GM19324 (cell line): ENCODE results near the gene ATG13.

Experiments
- ATAC-seq: cut with Tn5 transposase; IDR thresholded peaks from one replicate; pipeline ENCODE4 v1.9.1; 2021; ENCODE audit warnings: mild to moderate bottlenecking, moderate library complexity; ENCODE audit not compliant: unreplicated experiment, low FRiP score

The ATG13 gene

DNA sequence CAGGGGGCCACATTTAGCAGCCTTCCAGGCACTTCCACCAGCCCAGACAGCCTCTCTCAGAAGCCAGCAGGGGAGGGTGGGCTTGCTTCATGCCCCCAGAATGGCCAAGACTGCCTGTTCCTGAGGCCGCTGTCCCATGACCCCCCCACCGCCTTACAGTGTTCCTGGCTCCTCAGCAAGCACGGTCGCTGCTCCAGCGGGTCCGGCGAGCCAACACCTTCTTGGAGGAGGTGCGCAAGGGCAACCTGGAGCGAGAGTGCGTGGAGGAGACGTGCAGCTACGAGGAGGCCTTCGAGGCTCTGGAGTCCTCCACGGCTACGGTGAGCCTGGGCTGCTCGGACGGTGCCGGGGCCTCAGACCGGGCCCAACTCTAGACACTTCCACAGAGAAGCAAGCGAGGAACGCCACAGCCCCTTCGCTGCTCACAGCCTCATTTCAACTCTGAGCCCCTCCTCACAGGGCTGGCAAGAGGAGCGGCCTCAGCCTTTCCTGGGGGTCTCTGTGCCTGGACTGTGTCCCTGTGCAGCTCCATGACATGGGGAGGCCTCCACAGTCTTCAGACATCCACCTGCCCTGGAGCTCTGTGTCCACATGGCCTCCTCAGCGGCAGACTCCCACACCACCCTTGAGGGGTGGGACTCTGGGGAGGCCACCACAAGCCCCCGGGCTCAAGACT, 102.3 kb downstream of the ATG13 start:
- no peak for ATAC-seq

DNA sequence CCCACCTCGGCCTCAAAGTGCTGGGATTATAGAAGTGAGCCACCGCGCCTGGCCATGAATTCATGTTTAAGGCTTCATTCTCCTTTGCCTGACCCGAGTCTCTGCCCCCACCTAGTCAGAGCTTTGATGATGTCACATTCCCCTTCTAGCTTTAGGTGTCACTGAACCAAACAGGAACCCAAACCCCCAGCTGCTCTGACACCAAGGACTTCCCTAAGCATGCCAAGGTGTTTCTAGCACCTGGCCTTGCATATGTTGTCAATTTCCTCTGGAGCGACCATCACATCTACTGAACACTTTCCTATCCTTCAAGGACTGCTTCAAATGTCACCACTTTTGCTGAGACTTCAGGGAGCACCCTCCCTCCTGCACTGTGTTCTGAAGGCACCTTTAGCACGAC, 103.9 kb downstream of the ATG13 start:
- no peak for ATAC-seq

DNA sequence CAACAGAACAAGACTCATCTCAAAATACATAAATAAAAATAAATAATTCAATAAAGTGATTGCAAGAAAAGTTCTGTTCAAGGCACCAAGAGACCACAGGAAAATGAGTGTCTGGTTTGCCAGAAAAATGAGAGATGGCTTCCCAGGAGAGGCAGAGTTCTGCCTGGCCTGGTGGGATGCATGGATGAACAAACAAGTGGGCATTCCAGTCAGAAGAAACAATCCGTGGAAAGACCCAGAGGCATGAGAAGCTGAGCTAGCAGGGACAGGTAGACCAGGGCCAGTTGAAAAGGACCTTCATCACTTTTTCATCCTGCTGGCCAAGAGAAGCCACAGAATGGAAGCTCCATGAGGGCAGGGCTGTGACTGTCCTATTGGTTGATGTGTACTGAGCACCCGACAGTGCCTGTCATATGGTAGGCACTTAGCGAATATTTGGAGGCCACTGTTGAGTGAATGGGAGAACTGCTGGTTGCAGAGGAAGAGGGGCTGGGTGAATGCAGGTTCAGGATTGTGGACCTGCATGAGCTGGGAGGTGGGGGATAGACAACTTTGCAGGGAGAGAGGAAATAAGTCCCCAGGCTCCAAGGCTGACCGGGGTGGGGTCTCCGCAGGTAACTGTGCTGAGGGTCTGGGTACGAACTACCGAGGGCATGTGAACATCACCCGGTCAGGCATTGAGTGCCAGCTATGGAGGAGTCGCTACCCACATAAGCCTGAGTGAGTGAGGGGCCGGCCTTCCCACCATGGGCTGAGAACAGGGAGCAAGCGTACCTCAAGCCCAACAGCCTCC, 105.4 kb downstream of the ATG13 start:
- no peak for ATAC-seq

- ATAC-seq, result no peak
Measured at GRCh38 chr11:46723359-46723680, 106.0 kb downstream of the ATG13 start.

- ATAC-seq, result no peak
Measured at GRCh38 chr11:46724088-46724487, 106.7 kb downstream of the ATG13 start.
